ENCODE results near the gene KLHDC9. TPM values are rescaled to one million over a fixed set of nuclear protein-coding genes. Genes with fewer than 3 reads are reported as not detected.

Gene KLHDC9
- polyA plus RNA-seq, 1 experiment = 5.8 TPM

DNA sequence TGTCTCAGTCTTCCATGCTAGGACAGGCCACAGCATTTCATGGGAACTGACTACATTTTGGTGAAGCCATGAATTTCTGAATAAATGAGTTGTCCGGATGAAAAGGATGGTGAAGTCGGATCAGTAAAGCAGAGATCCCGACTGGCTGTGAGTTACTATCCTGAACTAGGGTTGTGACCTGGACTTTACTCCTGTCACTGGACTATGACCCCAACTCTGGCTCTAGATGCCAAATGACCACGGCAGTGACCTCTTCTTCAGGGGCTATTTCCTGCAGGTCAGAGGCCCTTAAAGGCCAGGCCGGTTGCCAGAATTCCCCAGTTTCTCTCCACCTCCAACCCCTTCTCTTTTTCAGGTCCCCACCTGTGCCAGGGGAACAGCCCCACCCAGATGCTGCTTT lies 7.1 kb upstream of the KLHDC9 start:
- TF ChIP-seq, protein P1, sequence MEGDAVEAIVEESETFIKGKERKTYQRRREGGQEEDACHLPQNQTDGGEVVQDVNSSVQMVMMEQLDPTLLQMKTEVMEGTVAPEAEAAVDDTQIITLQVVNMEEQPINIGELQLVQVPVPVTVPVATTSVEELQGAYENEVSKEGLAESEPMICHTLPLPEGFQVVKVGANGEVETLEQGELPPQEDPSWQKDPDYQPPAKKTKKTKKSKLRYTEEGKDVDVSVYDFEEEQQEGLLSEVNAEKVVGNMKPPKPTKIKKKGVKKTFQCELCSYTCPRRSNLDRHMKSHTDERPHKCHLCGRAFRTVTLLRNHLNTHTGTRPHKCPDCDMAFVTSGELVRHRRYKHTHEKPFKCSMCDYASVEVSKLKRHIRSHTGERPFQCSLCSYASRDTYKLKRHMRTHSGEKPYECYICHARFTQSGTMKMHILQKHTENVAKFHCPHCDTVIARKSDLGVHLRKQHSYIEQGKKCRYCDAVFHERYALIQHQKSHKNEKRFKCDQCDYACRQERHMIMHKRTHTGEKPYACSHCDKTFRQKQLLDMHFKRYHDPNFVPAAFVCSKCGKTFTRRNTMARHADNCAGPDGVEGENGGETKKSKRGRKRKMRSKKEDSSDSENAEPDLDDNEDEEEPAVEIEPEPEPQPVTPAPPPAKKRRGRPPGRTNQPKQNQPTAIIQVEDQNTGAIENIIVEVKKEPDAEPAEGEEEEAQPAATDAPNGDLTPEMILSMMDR (IDR thresholded peaks at IDR 0.05; ENCODE audit: insufficient read depth, low read depth, low read length) = no peak
- no peak for DNase-seq (ENCODE audit: low read depth)
- ChIA-PET POLR2A (interaction anchor here (0.6 kb wide), 1 partner anchor 13 kb away, joined by 3 read pairs; no protein-coding TSS in a partner anchor), CTCF (no interaction called here)
- no peaks in the 10 kb centered on the region for H3K36me3 ChIP-seq (ENCODE audit: control insufficient read depth, insufficient read depth, low read length)
- no peaks in the 10 kb centered on the region for H3K27me3 ChIP-seq (ENCODE audit: control insufficient read depth, insufficient read depth, low read length)
- H3K4me3 ChIP-seq (ENCODE audit: low read depth, low read length) = no peak overlapping the region

DNA sequence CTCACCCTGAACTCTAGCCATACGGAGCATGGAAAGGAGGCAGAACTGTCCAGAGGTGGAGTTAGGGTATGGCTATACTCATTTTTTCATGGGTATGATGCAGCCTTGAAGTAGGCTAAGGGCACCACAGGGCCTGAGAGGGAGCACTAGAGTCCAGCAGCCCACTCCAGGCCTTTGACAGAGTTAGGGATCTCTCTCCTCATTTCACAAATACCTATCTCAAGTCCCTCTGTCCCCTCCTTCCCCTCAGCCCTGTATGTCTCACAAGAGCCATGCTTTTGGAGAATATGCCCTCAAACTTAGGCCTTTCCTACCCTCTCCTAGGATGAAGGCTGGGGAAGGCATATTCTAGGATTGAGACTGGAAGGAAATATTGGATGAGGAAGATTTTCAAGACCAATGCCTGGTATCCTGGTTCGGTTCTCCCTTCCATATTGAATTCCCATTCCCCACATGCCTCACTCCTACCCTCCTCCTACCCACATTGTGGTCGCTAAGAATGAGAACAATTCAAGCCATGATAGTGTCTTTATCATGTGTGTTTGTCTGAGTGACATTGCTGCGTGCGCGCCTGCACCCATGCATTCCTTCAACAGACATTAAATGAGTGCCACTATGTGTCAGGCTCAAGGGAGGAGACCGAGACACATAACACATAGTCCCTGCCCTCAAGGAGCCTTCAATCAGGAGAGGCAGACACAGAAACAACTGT lies 6.2 kb upstream of the KLHDC9 start:
- TF ChIP-seq, protein P1 (IDR thresholded peaks at IDR 0.05; ENCODE audit: insufficient read depth, low read depth, low read length) = no peak
- ChIA-PET POLR2A (interaction anchor here (0.5 kb wide), 1 partner anchor 71 kb away, joined by 3 read pairs; the partner anchor contains the start of gene F11R), CTCF (interaction anchor here (0.8 to 8.9 kb wide), 2 partner anchors 17 to 46 kb away, joined by 4 to 132 read pairs; partner anchors contain the start of genes ARHGAP30 and USF1)
- Histone ChIP-seq H3K27me3 (ENCODE audit: control insufficient read depth, insufficient read depth, low read length) (no peaks in the 10 kb centered on the region), H3K36me3 (ENCODE audit: control insufficient read depth, insufficient read depth, low read length) (no peaks in the 10 kb centered on the region), H3K4me3 (ENCODE audit: low read depth, low read length) (no peak overlapping the region)
- no peak for DNase-seq (ENCODE audit: low read depth)

DNA sequence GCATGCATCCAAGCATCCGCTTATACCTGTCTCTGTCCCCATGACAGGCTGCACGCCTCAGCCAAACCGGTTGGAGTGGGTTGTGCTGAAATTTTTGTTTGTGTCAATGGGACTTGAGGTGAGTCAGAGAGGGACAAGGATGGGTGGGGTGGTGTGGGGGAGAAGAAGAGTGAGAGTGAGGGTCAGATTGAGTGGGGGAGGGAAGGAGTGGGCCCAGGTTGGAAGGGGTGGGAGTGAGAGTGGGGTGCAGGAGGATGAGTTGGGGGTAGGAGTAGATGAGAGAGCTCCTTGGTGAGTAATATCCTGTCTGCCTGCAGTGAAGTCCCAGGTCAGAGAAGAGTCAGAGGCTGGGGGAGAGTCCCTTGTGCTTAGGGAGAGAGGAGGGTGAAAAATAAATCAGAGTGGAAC lies 5.5 kb upstream of the KLHDC9 start:
- no peaks in the 10 kb centered on the region for H3K36me3 ChIP-seq (ENCODE audit: control insufficient read depth, insufficient read depth, low read length)
- no peaks in the 10 kb centered on the region for H3K27me3 ChIP-seq (ENCODE audit: control insufficient read depth, insufficient read depth, low read length)
- CTCF ChIA-PET = interaction anchor here (0.8 to 8.9 kb wide), 3 partner anchors 17 to 47 kb away, joined by 3 to 132 read pairs (median 4); partner anchors contain the start of genes ARHGAP30 and USF1
- TF ChIP-seq, protein P1 (IDR thresholded peaks at IDR 0.05; ENCODE audit: insufficient read depth, low read depth, low read length) = no peak
- no peak overlapping the region for H3K4me3 ChIP-seq (ENCODE audit: low read depth, low read length)
- no peak for DNase-seq (ENCODE audit: low read depth)
- POLR2A ChIA-PET = interaction anchor here (0.5 kb wide), 1 partner anchor 71 kb away, joined by 3 read pairs; the partner anchor contains the start of gene F11R

DNA sequence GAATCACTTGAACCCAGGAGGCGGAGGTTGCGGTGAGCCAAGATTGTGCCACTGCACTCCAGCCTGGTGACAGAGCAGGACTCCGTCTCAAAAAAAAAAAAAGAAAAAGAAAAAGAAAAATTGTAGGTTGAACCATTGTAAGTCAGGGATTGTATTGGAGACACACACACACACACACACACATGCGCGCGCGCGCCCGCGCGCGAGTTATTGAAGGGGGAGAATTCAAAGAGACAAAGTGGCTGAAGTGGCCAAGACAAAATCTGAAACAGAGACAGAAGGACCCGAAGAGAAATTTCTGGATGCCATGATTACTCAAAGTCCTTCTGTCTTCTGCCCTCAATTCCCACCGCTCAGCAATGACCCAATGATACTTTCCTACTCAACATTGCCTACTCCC lies 3.7 kb upstream of the KLHDC9 start:
- POLR2A ChIA-PET = no interaction called here
- H3K27me3 ChIP-seq (ENCODE audit: control insufficient read depth, insufficient read depth, low read length) = no peaks in the 10 kb centered on the region
- TF ChIP-seq, protein P1 (IDR thresholded peaks at IDR 0.05; ENCODE audit: insufficient read depth, low read depth, low read length) = no peak
- no peak overlapping the region for H3K4me3 ChIP-seq (ENCODE audit: low read depth, low read length)
- CTCF ChIA-PET = interaction anchor here (1.1 to 8.9 kb wide), 4 partner anchors 9 to 106 kb away, joined by 3 to 132 read pairs (median 88); partner anchors contain the start of genes ARHGAP30 and NECTIN4
- H3K36me3 ChIP-seq (ENCODE audit: control insufficient read depth, insufficient read depth, low read length) = no peaks in the 10 kb centered on the region
- no peak for DNase-seq (ENCODE audit: low read depth)

DNA sequence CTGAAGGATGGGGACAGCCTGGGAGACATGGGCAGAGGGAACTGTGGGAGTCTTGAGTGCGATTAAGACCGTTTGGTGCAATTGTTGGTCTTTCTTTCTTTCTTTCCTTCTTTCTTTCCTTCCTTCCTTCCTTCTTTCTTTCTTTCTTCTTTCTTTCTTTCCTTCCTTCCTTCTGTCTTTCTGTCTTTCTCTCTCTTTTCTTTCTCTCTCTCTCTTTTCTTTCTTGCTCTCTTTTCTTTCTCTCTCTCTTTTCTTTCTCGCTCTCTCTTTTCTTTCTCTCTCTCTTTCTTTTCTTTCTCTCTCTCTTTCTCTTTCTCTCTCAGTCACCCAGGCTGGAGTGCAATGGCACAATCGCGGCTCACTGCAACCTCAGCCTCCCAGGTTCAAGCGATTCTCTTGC lies 2.9 kb upstream of the KLHDC9 start:
- no peak overlapping the region for H3K4me3 ChIP-seq (ENCODE audit: low read depth, low read length)
- ChIA-PET POLR2A (no interaction called here), CTCF (interaction anchor here (5.4 to 8.9 kb wide), 3 partner anchors 9 to 96 kb away, joined by 80 to 132 read pairs (median 96); partner anchors contain the start of genes ARHGAP30 and NECTIN4)
- no peaks in the 10 kb centered on the region for H3K36me3 ChIP-seq (ENCODE audit: control insufficient read depth, insufficient read depth, low read length)
- TF ChIP-seq, protein P1 (IDR thresholded peaks at IDR 0.05; ENCODE audit: insufficient read depth, low read depth, low read length) = no peak
- H3K27me3 ChIP-seq (ENCODE audit: control insufficient read depth, insufficient read depth, low read length) = no peaks in the 10 kb centered on the region
- no peak for DNase-seq (ENCODE audit: low read depth)
